ENCODE data around the gene COL16A1.

DNA sequence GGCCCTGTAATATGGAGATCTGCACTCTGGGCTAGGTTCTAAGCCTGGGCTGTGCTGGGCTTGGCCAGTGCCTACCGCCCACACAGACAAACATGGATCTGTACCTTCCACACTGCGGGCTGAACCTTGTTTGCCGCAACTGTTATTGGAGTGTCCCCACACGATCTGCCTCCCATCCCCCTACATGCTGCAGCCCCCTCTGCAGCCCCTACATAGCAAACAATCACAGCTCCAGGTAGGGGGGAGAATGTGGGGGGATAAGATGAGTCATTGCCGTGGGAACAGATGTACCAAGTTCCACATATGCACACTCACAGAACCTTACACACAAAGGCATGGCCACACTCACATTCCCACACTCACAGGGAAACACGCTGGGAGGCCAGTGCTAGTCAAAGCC, 88.4 kb downstream of the COL16A1 start:
- TF ChIP-seq POLR2AphosphoS5 (IDR thresholded peaks at IDR 0.05) (no peak), POLR2A (IDR thresholded peaks at IDR 0.05) (no peak)
- TF ChIP-seq, protein P1, sequence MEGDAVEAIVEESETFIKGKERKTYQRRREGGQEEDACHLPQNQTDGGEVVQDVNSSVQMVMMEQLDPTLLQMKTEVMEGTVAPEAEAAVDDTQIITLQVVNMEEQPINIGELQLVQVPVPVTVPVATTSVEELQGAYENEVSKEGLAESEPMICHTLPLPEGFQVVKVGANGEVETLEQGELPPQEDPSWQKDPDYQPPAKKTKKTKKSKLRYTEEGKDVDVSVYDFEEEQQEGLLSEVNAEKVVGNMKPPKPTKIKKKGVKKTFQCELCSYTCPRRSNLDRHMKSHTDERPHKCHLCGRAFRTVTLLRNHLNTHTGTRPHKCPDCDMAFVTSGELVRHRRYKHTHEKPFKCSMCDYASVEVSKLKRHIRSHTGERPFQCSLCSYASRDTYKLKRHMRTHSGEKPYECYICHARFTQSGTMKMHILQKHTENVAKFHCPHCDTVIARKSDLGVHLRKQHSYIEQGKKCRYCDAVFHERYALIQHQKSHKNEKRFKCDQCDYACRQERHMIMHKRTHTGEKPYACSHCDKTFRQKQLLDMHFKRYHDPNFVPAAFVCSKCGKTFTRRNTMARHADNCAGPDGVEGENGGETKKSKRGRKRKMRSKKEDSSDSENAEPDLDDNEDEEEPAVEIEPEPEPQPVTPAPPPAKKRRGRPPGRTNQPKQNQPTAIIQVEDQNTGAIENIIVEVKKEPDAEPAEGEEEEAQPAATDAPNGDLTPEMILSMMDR (IDR thresholded peaks at IDR 0.05) = no peak
